ENCODE results near the gene DDX39B.
"Not testable (repeated sequence)": the region's sequence is repeated elsewhere in the genome, so short reads cannot be mapped to it uniquely, and the experiment has no call there.

The DDX39B gene

GRCh38 chr6:31493875-31494694, 47.7 kb downstream of the DDX39B start:
- H3K27me3 ChIP-seq = no peaks in the 10 kb centered on the region
- TF ChIP-seq CTCF (IDR thresholded peaks at IDR 0.05) = peak; percentile 71 to 84
- peak overlapping the region; percentile 62 to 67 for H3K4me3 ChIP-seq
- H3K4me1 ChIP-seq = peaks cover 0 to 61% (median 18%) of the 10 kb centered on the region in 4 donors
- H3K27ac ChIP-seq = peak overlapping the region; percentile 70 to 80
- H3K36me3 ChIP-seq = no peaks in the 10 kb centered on the region
- intact Hi-C loops (cut with DNase I; ENCODE audit: low total_unique reads) = no loop called here
- peak; percentile 88 to 90 for DNase-seq
- H3K9me3 ChIP-seq = no peaks in the 10 kb centered on the region

GRCh38 chr6:31493550-31493874, 48.3 kb downstream of the DDX39B start:
- intact Hi-C loops (cut with DNase I; ENCODE audit: low total_unique reads); H3K36me3 ChIP-seq; H3K27ac ChIP-seq; DNase-seq; H3K27me3 ChIP-seq; H3K9me3 ChIP-seq: not testable (repeated sequence)
- peaks cover 0 to 56% (median 12%) of the 10 kb centered on the region in 4 donors for H3K4me1 ChIP-seq
- H3K4me3 ChIP-seq = peak overlapping the region; percentile 62 to 67

GRCh38 chr6:31490115-31490873, 51.5 kb downstream of the DDX39B start:
- intact Hi-C loops (cut with DNase I; ENCODE audit: low total_unique reads) = no loop called here
- no peaks in the 10 kb centered on the region for H3K27me3 ChIP-seq
- no peaks in the 10 kb centered on the region for H3K9me3 ChIP-seq
- no peak for TF ChIP-seq CTCF (IDR thresholded peaks at IDR 0.05)
- peaks cover 0 to 28% (median 3%) of the 10 kb centered on the region in 4 donors for H3K4me1 ChIP-seq
- no peaks in the 10 kb centered on the region for H3K36me3 ChIP-seq
- H3K4me3 ChIP-seq = no peak overlapping the region
- no peak overlapping the region for H3K27ac ChIP-seq
- DNase-seq = peak in 1 of 2 donors; percentile 41

GRCh38 chr6:31489086-31489485, 52.7 kb downstream of the DDX39B start:
- DNase-seq = no peak
- Histone ChIP-seq H3K36me3 (no peaks in the 10 kb centered on the region), H3K27me3 (no peaks in the 10 kb centered on the region), H3K4me3 (no peak overlapping the region), H3K27ac (no peak overlapping the region), H3K4me1 (peaks cover 0 to 16% (median under 1%) of the 10 kb centered on the region in 4 donors), H3K9me3 (no peaks in the 10 kb centered on the region)
- intact Hi-C loops (cut with DNase I; ENCODE audit: low total_unique reads) = no loop called here
- TF ChIP-seq CTCF (IDR thresholded peaks at IDR 0.05) = no peak

GRCh38 chr6:31487674-31488073, 54.1 kb downstream of the DDX39B start:
- H3K9me3 ChIP-seq; intact Hi-C loops (cut with DNase I; ENCODE audit: low total_unique reads); H3K27ac ChIP-seq; H3K27me3 ChIP-seq; H3K4me1 ChIP-seq; H3K36me3 ChIP-seq; DNase-seq; H3K4me3 ChIP-seq: not testable (repeated sequence)

GRCh38 chr6:31486065-31486837, 55.6 kb downstream of the DDX39B start:
- H3K4me3 ChIP-seq; DNase-seq; H3K27me3 ChIP-seq; H3K27ac ChIP-seq; H3K9me3 ChIP-seq; H3K4me1 ChIP-seq; H3K36me3 ChIP-seq; intact Hi-C loops (cut with DNase I; ENCODE audit: low total_unique reads): not testable (repeated sequence)
